Activated T-cell treated with anti-CD3 and anti-CD28 coated beads for 4 hours (primary cell): ENCODE data around the gene LRBA.
"Not testable (repeated sequence)": the region's sequence is repeated elsewhere in the genome, so short reads cannot be mapped to it uniquely, and the experiment has no call there.

Source experiments
- DNase-seq: peaks from one replicate; pipeline ENCODE4 v3.0.0-alpha.2; 2020

LRBA gene

GRCh38 chr4:150799207-150799606 lies 215.9 kb downstream of the LRBA start:
- no peak for DNase-seq

- DNase-seq: no peak
These were observed 220.4 kb downstream of the LRBA start for GRCh38 chr4:150794706-150795105.

GRCh38 chr4:150789864-150790263 lies 225.2 kb downstream of the LRBA start:
- DNase-seq: no peak

- DNase-seq: no peak
These were observed 230.1 kb downstream of the LRBA start for GRCh38 chr4:150784939-150785338.

- DNase-seq: no peak
These were observed 230.8 kb downstream of the LRBA start for GRCh38 chr4:150784305-150784704.

GRCh38 chr4:150782921-150783320 lies 232.2 kb downstream of the LRBA start:
- DNase-seq: no peak

GRCh38 chr4:150782311-150782710 lies 232.8 kb downstream of the LRBA start:
- no peak for DNase-seq

GRCh38 chr4:150781191-150781590 lies 233.9 kb downstream of the LRBA start:
- DNase-seq: no peak

GRCh38 chr4:150779707-150780106 lies 235.4 kb downstream of the LRBA start:
- DNase-seq: no peak

- no peak for DNase-seq
These were observed 241.2 kb downstream of the LRBA start for GRCh38 chr4:150773729-150774449.

GRCh38 chr4:150773032-150773431 lies 242.1 kb downstream of the LRBA start:
- no peak for DNase-seq

GRCh38 chr4:150771382-150771781 lies 243.7 kb downstream of the LRBA start:
- DNase-seq: no peak

GRCh38 chr4:150769845-150770244 lies 245.2 kb downstream of the LRBA start:
- DNase-seq: no peak

- DNase-seq: no peak
These were observed 245.8 kb downstream of the LRBA start for GRCh38 chr4:150769248-150769647.

GRCh38 chr4:150768497-150768896 lies 246.6 kb downstream of the LRBA start:
- no peak for DNase-seq

- no peak for DNase-seq
These were observed 249.9 kb downstream of the LRBA start for GRCh38 chr4:150765216-150765615.

- no peak for DNase-seq
These were observed 263.4 kb downstream of the LRBA start for GRCh38 chr4:150751648-150752047.

- DNase-seq: no peak
These were observed 264.3 kb downstream of the LRBA start for GRCh38 chr4:150750824-150751223.

- DNase-seq: no peak
These were observed 268.9 kb downstream of the LRBA start for GRCh38 chr4:150746156-150746555.

GRCh38 chr4:150744570-150744969 lies 270.5 kb downstream of the LRBA start:
- no peak for DNase-seq

GRCh38 chr4:150743564-150744342 lies 271.3 kb downstream of the LRBA start:
- DNase-seq: no peak

GRCh38 chr4:150742930-150743329 lies 272.2 kb downstream of the LRBA start:
- DNase-seq: not testable (repeated sequence)

GRCh38 chr4:150739591-150739990 lies 275.5 kb downstream of the LRBA start:
- DNase-seq: no peak

- DNase-seq: no peak
These were observed 289.0 kb downstream of the LRBA start for GRCh38 chr4:150725957-150726523.
